Measurements from ENCODE around the gene SSTR3.

- TF ChIP-seq CTCF (IDR thresholded peaks at IDR 0.05): no peak
- TF ChIP-seq POLR2A (IDR thresholded peaks at IDR 0.05): no peak
- no peak for TF ChIP-seq EP300 (IDR thresholded peaks at IDR 0.05)
Measured at GRCh38 chr22:37157516-37158285, 54.6 kb downstream of the SSTR3 start.

Measured in ovary (tissue), 3 donors.